Measurements from ENCODE around the gene ANKMY2. TPM values are rescaled to one million over a fixed set of nuclear protein-coding genes. Genes with fewer than 3 reads are reported as not detected.

The ANKMY2 gene
- total RNA-seq, 6 experiments from 2014 or later: 21.0 to 26.2 (median 23.4) TPM

DNA sequence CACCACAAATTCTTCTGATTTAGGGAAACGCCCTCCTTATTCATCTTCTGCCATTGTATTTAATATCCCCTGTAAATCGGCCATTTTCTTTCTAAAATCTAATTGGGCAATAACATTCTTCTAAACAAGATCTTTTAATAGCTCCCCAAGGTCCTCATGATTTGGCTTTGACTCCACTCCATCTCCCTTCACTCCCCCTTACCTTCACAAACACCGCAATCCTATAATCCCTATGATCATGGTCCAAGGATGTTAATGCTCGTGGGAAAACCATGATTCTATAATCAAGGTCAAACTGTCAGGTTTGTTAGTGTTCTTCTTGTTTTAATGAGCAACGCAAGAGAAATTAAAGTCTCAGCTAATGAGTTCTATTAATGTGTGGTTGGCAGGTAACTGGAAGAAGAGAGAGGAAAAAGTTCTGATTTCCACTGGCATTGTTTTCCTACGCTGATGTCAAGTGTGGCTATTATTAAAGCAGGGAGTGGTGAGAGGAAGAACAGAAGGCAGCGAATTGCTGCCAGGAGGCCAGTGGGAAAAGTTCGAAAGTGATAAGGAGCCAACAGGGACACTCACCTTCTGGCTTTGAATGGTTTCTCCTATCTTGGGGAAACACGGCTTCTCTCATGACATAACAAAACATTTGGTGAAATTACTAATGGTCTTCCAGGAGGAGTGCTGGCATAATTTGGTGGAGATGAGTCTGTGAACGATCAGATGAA lies 90.9 kb downstream of the ANKMY2 start:
- no peaks in the 10 kb centered on the region for H3K9me3 Mint-ChIP-seq
- TF ChIP-seq, protein P1, sequence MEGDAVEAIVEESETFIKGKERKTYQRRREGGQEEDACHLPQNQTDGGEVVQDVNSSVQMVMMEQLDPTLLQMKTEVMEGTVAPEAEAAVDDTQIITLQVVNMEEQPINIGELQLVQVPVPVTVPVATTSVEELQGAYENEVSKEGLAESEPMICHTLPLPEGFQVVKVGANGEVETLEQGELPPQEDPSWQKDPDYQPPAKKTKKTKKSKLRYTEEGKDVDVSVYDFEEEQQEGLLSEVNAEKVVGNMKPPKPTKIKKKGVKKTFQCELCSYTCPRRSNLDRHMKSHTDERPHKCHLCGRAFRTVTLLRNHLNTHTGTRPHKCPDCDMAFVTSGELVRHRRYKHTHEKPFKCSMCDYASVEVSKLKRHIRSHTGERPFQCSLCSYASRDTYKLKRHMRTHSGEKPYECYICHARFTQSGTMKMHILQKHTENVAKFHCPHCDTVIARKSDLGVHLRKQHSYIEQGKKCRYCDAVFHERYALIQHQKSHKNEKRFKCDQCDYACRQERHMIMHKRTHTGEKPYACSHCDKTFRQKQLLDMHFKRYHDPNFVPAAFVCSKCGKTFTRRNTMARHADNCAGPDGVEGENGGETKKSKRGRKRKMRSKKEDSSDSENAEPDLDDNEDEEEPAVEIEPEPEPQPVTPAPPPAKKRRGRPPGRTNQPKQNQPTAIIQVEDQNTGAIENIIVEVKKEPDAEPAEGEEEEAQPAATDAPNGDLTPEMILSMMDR (IDR thresholded peaks at IDR 0.05): no peak
- DNase-seq: no peak
- H3K36me3 Mint-ChIP-seq (ENCODE audit: low read depth): no peaks in the 10 kb centered on the region
- no peaks in the 10 kb centered on the region; the same call in 1 of the 2 replicates for H3K27me3 Mint-ChIP-seq (ENCODE audit: insufficient read depth)
- H3K4me3 Mint-ChIP-seq: no peak overlapping the region
- H3K27ac Mint-ChIP-seq: no peak overlapping the region
- H3K4me1 Mint-ChIP-seq (ENCODE audit: low read depth): no peaks in the 10 kb centered on the region

DNA sequence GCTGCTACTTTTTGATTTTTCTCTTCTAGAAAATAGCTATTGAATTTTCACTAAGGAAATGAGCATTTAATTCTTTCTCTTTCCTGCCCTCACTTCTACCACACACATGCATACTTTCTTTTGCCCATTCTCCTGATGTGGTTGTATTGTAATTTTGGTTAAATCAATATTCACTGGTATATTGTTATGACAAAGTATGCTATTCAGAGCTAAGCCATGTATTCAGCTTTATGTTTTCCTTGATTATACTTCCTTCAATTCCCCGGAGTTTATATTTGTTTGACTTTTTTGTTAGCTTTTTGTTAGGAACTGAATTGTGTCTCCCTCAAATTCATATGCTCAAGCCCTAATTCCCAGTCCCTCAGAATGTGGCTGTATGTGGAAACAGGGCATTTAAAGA lies 94.9 kb downstream of the ANKMY2 start:
- no peak for DNase-seq
- Mint-ChIP-seq H3K27me3 (ENCODE audit: insufficient read depth) (no peaks in the 10 kb centered on the region; the same call in 1 of the 2 replicates), H3K27ac (no peak overlapping the region), H3K9me3 (no peaks in the 10 kb centered on the region), H3K4me1 (ENCODE audit: low read depth) (no peaks in the 10 kb centered on the region), H3K4me3 (no peak overlapping the region), H3K36me3 (ENCODE audit: low read depth) (no peaks in the 10 kb centered on the region)
- TF ChIP-seq, protein P1 (IDR thresholded peaks at IDR 0.05): no peak

Other genes with a start within 250 kb of the ANKMY2 start
- gene CRPPA, start 224.2 kb downstream of the ANKMY2 start, total RNA-seq (2021; fragmentation: NEBNext Ultra II Directional; extraction: Animal tissue kit (Norgen Biotek cat#: 25700)): 1 to 10 TPM; 2.3 to 3.1 (median 2.5) TPM
- not detected for gene SOSTDC1, start 180.0 kb downstream of the ANKMY2 start, total RNA-seq (2021; fragmentation: NEBNext Ultra II Directional; extraction: Animal tissue kit (Norgen Biotek cat#: 25700))
- gene LRRC72, start 118.9 kb downstream of the ANKMY2 start, total RNA-seq (2021; fragmentation: NEBNext Ultra II Directional; extraction: Animal tissue kit (Norgen Biotek cat#: 25700)): not detected
- 100 to 1,000 TPM in 2 of 6 experiments, 10 to 100 TPM in 4; 75.8 to 104 (median 94.5) TPM for gene BZW2, start 427 bp upstream of the ANKMY2 start, total RNA-seq (2021; fragmentation: NEBNext Ultra II Directional; extraction: Animal tissue kit (Norgen Biotek cat#: 25700))
- 10 to 100 TPM; 19.5 to 60.9 (median 23.4) TPM for gene TSPAN13, start 108.0 kb upstream of the ANKMY2 start, total RNA-seq (2021; fragmentation: NEBNext Ultra II Directional; extraction: Animal tissue kit (Norgen Biotek cat#: 25700))
- gene AGR2, start 159.2 kb upstream of the ANKMY2 start, total RNA-seq (2021; fragmentation: NEBNext Ultra II Directional; extraction: Animal tissue kit (Norgen Biotek cat#: 25700)): not detected
- gene AGR3, start 236.2 kb upstream of the ANKMY2 start, total RNA-seq (2021; fragmentation: NEBNext Ultra II Directional; extraction: Animal tissue kit (Norgen Biotek cat#: 25700)): not detected